ENCODE data around the gene DDR1.

The DDR1 gene

DNA sequence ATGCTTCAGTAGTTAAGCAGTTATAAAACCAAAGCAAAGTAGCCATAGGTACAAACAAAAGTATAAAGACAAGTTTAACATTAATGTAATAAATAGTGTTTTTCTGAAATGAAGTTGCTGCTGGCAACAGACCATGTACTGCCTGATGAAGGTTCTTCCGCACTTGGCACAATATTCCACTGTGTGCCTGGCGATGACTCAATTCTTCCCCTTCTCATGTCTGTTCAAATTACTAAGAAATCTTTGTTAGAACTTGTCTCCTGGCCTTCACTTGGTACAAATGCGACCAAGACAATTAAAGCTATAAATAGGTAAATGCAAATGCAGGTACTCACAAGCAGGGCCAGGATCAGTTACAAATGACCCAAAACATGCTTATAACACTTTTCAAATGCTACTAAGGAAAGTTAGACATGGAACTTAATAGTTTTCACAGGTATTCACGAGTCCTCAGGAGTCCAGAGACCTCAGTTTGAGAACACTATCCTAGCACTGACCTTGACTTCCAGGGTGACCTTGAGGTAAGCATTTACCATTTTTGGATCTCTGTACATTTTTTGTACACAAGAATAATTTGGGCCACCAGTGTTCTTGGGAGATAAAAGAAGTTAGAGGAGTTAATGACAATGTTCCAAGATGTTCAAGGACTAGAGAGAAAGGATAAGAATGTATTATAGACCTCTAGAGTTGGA, 8.1 kb upstream of the DDR1 start:
- no peak for DNase-seq
- in situ Hi-C loops (cut with HindIII; ENCODE audit: low pct_ligation_motif_present, low pct_unique_long_range_greater_than_20kb, low sequenced_read_pairs), result no loop called here

GRCh38 chr6:30877419-30878262, 6.7 kb upstream of the DDR1 start:
- in situ Hi-C loops (cut with HindIII; ENCODE audit: low pct_ligation_motif_present, low pct_unique_long_range_greater_than_20kb, low sequenced_read_pairs), result no loop called here
- DNase-seq, result peak; percentile 87

GRCh38 chr6:30879684-30880427, 4.5 kb upstream of the DDR1 start:
- no peak for DNase-seq
- in situ Hi-C loops (cut with HindIII; ENCODE audit: low pct_ligation_motif_present, low pct_unique_long_range_greater_than_20kb, low sequenced_read_pairs), result no loop called here

DNA sequence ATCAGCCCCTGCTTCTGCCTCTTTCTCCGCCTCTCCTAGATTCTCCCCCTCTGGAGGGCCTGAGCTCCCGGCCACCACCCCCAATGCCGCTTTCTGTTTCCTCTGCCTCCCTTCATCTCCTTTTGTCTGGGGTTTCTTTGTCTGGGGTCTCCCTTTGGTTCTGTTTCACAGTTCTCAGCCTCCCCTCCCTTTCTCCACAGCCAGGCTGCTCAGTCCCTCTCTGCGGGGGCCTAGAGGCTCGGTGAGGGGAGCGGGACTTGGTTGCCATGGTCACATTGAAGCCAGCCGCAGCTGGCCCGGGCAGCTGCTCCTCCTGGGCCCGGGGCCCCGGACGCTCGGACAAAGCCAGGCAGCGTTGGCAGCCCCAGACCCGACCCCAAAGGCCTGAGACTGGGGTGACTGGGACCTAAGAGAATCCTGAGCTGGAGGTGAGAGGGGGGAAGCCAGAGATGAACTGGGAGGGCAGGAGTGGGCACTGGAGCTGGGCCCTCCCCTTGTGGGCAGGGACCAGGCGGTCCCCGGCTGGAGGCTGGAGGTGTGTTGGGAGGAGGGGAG, 3.5 kb upstream of the DDR1 start:
- in situ Hi-C loops (cut with HindIII; ENCODE audit: low pct_ligation_motif_present, low pct_unique_long_range_greater_than_20kb, low sequenced_read_pairs), result no loop called here
- DNase-seq, result no peak

- in situ Hi-C loops (cut with HindIII; ENCODE audit: low pct_ligation_motif_present, low pct_unique_long_range_greater_than_20kb, low sequenced_read_pairs), result no loop called here
- DNase-seq, result no peak
Measured at GRCh38 chr6:30881392-30882203, 2.7 kb upstream of the DDR1 start.

GRCh38 chr6:30882204-30882758, 2.0 kb upstream of the DDR1 start:
- DNase-seq, result no peak
- in situ Hi-C loops (cut with HindIII; ENCODE audit: low pct_ligation_motif_present, low pct_unique_long_range_greater_than_20kb, low sequenced_read_pairs), result no loop called here

DNA sequence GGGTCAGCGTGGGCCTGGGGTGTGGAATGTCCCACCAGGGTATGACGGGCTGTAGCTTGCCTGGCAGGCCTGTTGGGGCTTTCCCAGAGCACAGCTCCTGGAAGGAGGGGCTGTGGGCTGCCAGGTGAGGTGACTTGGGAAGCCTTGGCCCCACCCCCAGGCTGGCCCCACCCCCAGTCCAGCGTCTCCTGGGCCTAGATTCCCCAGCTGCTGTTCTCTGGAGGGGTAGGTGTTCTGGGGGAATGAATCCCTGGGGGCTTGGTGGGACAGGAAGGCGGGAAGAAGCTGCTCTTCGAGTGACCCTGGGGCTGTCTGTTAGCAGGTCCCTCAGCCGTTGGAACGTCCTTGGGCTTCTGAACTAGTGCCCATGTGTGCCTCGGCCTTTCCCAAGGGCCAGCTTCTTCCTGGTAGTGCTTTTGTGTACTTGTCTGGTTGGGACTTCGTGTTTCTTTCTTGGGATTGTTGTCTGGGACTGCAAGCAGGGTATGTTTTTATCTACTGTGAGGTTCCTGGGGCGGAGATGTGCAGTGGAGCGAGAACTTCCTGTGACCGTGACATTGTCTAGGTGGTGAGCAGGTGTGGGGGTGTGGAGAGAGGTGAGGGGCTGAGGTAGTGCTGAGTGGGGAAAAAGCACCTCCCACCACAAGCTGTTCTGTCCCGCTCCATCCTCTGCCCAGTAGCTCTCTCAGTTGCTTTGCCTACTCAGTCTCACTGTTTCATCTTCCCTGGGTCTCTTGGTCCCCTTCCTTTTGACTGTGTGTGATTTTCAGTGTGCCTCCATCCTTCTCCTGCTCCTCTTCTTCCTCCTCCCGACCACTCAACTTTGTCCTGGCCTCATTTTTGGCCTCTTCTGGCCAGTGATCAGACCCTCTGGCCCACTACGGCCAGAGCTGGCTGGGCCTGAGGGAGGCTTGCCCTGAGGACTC, 1.3 kb upstream of the DDR1 start:
- in situ Hi-C loops (cut with HindIII; ENCODE audit: low pct_ligation_motif_present, low pct_unique_long_range_greater_than_20kb, low sequenced_read_pairs), result no loop called here
- DNase-seq, result no peak

- in situ Hi-C loops (cut with HindIII; ENCODE audit: low pct_ligation_motif_present, low pct_unique_long_range_greater_than_20kb, low sequenced_read_pairs), result no loop called here
- peak; percentile 43 for DNase-seq
Measured at GRCh38 chr6:30884521-30885480, 482 bp downstream of the DDR1 start.

GRCh38 chr6:30885481-30885998, 1.2 kb downstream of the DDR1 start:
- in situ Hi-C loops (cut with HindIII; ENCODE audit: low pct_ligation_motif_present, low pct_unique_long_range_greater_than_20kb, low sequenced_read_pairs), result no loop called here
- no peak for DNase-seq

GRCh38 chr6:30885999-30886896, 1.9 kb downstream of the DDR1 start:
- DNase-seq, result peak; percentile 73
- in situ Hi-C loops (cut with HindIII; ENCODE audit: low pct_ligation_motif_present, low pct_unique_long_range_greater_than_20kb, low sequenced_read_pairs), result no loop called here

GRCh38 chr6:30886897-30887255, 2.6 kb downstream of the DDR1 start:
- in situ Hi-C loops (cut with HindIII; ENCODE audit: low pct_ligation_motif_present, low pct_unique_long_range_greater_than_20kb, low sequenced_read_pairs), result no loop called here
- DNase-seq, result no peak

- DNase-seq, result no peak
- in situ Hi-C loops (cut with HindIII; ENCODE audit: low pct_ligation_motif_present, low pct_unique_long_range_greater_than_20kb, low sequenced_read_pairs), result no loop called here
Measured at GRCh38 chr6:30887901-30888815, 3.8 kb downstream of the DDR1 start.

DNA sequence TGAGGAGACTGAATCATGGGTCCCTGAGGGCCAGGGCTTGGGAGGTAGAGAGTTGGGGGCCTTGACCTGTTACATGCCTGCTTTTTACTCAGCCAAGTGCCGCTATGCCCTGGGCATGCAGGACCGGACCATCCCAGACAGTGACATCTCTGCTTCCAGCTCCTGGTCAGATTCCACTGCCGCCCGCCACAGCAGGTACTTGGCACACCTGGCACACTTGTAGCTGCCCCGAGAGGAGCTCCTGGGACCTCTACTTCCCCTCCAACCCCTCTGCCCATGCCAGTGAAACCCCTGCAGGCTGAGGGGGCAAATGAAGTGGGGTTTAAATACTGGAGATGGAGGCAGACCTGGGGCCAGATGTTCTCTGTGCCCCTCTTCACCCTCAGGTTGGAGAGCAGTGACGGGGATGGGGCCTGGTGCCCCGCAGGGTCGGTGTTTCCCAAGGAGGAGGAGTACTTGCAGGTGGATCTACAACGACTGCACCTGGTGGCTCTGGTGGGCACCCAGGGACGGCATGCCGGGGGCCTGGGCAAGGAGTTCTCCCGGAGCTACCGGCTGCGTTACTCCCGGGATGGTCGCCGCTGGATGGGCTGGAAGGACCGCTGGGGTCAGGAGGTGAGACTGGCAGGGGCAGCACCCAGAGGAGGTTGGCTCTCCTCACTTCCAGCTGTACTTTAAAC, 4.6 kb downstream of the DDR1 start:
- no peak for DNase-seq
- in situ Hi-C loops (cut with HindIII; ENCODE audit: low pct_ligation_motif_present, low pct_unique_long_range_greater_than_20kb, low sequenced_read_pairs), result no loop called here

DNA sequence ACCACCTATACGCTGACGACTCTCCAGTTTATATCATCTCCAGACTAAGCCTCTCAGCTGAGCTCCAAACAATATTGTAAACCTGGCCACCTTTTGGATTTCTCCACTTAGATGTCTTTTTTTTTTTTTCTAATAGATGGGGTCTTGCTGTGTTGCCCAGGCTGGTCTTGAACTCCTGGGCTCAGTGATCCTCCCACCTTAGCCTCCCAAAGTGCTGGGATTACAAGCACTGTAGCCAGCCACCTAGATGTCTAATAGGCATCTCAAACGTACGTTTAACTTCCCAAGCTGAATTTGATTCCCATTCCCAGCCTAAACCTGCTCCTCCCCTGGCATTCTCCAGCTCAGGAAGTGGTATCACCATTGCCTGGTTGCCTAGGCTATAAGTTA, 5.2 kb downstream of the DDR1 start:
- in situ Hi-C loops (cut with HindIII; ENCODE audit: low pct_ligation_motif_present, low pct_unique_long_range_greater_than_20kb, low sequenced_read_pairs), result no loop called here

More for the DNA sequence above, 5.2 kb downstream of the DDR1 start:
- no peak for DNase-seq

All from ACHN (cell line).